GM10266 (cell line): ENCODE data around the gene RBM20.

ENCODE experiments used
- DNase-seq: peaks from one replicate; pipeline ENCODE4 v3.0.0; 2012; ENCODE audit errors: extremely low spot score
- CTCF ChIP-seq: IDR thresholded peaks from 2 replicates; pipeline ENCODE4 v1.5.1; 2012; ENCODE audit warnings: mild to moderate bottlenecking, low read depth; ENCODE audit not compliant: control insufficient read depth, insufficient read depth; ENCODE audit errors: missing control alignments

RBM20 gene

GRCh38 chr10:110872145-110872983 is 228.2 kb downstream of the RBM20 start:
- TF ChIP-seq CTCF, result peak; percentile 3
- peak; percentile 46 for DNase-seq

DNA sequence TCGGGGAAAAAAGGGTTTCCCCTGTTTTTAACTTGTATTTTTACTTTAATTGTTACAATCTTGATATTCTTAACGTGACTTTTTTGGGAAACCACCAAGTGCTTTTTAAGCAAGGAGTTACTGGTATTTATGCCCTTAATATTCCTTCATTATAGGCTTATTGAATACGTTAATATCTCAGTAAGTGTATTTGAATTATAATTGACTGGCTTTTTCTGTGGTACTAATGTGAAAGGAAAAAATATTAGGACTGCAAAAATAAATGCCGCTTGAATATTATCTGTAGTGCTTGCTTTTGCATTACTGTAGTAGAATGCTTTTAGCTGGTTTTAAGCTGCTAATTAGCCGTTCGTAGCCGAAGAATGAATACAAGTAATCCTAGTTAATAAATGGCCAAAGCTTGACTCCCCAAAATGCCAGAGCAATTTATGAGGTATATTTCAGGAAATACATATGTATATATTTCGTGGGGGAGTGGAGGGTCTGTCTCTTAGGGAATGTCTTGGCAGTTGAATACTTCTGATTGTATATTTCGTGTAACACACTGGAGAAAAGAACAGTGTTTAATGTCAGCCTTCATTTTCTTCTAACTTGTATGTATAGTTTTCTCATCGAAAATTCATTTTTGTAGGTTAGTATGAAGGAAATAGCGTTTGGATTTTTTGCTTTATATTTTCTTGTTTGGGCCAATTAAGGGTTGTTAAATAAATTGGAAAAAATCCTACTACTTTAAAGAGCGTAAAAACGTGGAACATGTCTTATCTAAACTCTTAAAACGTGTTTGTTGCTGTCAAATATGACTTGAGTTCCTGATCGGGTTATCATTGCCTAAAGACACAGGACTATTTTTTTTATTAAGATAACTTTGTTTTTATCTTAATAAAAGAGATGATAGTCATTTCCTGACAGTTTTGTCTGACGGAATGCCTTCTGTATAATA is 229.1 kb downstream of the RBM20 start:
- no peak for DNase-seq
- no peak for TF ChIP-seq CTCF

- TF ChIP-seq CTCF, result no peak
- DNase-seq, result no peak
Measured at GRCh38 chr10:110873951-110874350, 229.8 kb downstream of the RBM20 start.

GRCh38 chr10:110876000-110876399 is 231.9 kb downstream of the RBM20 start:
- TF ChIP-seq CTCF, result no peak
- DNase-seq, result no peak

DNA sequence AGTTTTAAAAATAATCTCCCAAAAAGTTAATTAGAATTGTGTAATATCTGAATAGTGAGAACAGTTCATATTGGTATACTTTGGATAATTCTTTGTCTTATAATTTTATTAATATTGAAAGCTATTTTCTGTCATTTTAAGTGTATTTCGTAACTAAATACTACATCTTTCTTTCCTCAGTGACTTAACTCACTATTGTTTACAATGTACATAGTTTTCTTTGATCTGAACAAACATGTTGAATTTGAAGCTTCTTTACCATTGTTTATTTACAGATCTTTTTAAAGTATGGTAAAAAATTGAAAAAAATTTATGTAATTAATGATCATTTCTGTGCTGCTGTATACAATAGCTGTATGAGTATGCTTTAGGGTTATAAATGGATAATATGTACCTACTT is 232.7 kb downstream of the RBM20 start:
- DNase-seq, result no peak
- TF ChIP-seq CTCF, result no peak

- no peak for TF ChIP-seq CTCF
- DNase-seq, result no peak
Measured at GRCh38 chr10:110880012-110880411, 235.9 kb downstream of the RBM20 start.
